ENCODE data around the gene NLK.

Gene NLK

GRCh38 chr17:28001149-28001548, 41.3 kb upstream of the NLK start:
- ATAC-seq: no peak
- no peak for TF ChIP-seq CSDC2 (CRISPR knock-in tag; IDR thresholded peaks at IDR 0.05)
- no peak for TF ChIP-seq ZNF565 (CRISPR knock-in tag; conservative IDR thresholded peaks at IDR 0.05; ENCODE audit: low read depth)
- TF ChIP-seq ZNF70 (CRISPR knock-in tag; IDR thresholded peaks at IDR 0.05): no peak
- no peak for TF ChIP-seq PPARA (CRISPR knock-in tag; IDR thresholded peaks at IDR 0.05; ENCODE audit: borderline replicate concordance)
- TF ChIP-seq BACH2 (CRISPR knock-in tag; IDR thresholded peaks at IDR 0.05; ENCODE audit: borderline replicate concordance): no peak
- no peak for TF ChIP-seq CREB5 (CRISPR knock-in tag; IDR thresholded peaks at IDR 0.05; ENCODE audit: low read depth)
- TF ChIP-seq TSHZ2 (CRISPR knock-in tag; IDR thresholded peaks at IDR 0.05): no peak
- TF ChIP-seq ZFP3 (CRISPR knock-in tag; IDR thresholded peaks at IDR 0.05): no peak
- TF ChIP-seq ZNF8 (CRISPR knock-in tag; IDR thresholded peaks at IDR 0.05): no peak
- TF ChIP-seq TOX (CRISPR knock-in tag; IDR thresholded peaks at IDR 0.05; ENCODE audit: borderline replicate concordance): no peak
- no peak for TF ChIP-seq PATZ1 (CRISPR knock-in tag; IDR thresholded peaks at IDR 0.05; ENCODE audit: borderline replicate concordance)
- no peak for TF ChIP-seq ZC3H10 (CRISPR knock-in tag; IDR thresholded peaks at IDR 0.05)
- TF ChIP-seq ISL1 (CRISPR knock-in tag; IDR thresholded peaks at IDR 0.05): no peak
- TF ChIP-seq CSRNP3 (CRISPR knock-in tag; IDR thresholded peaks at IDR 0.05): no peak
- no peak for TF ChIP-seq ZFP30 (CRISPR knock-in tag; IDR thresholded peaks at IDR 0.05)
- TF ChIP-seq RARB (CRISPR knock-in tag; IDR thresholded peaks at IDR 0.05): no peak
- TF ChIP-seq ESRRG (CRISPR knock-in tag; IDR thresholded peaks at IDR 0.05): no peak

- no peak for ATAC-seq
- no peak for TF ChIP-seq BACH2 (CRISPR knock-in tag; IDR thresholded peaks at IDR 0.05; ENCODE audit: borderline replicate concordance)
- TF ChIP-seq ZFP3 (CRISPR knock-in tag; IDR thresholded peaks at IDR 0.05): no peak
- TF ChIP-seq CREB5 (CRISPR knock-in tag; IDR thresholded peaks at IDR 0.05; ENCODE audit: low read depth): no peak
- TF ChIP-seq ARNTL (CRISPR knock-in tag; IDR thresholded peaks at IDR 0.05; ENCODE audit: borderline replicate concordance, low read depth): no peak
- no peak for TF ChIP-seq SNAI2 (CRISPR knock-in tag; IDR thresholded peaks at IDR 0.05)
- no peak for TF ChIP-seq TCF4 (CRISPR knock-in tag; IDR thresholded peaks at IDR 0.05; ENCODE audit: borderline replicate concordance)
- no peak for TF ChIP-seq ISL1 (CRISPR knock-in tag; IDR thresholded peaks at IDR 0.05)
- TF ChIP-seq CSRNP3 (CRISPR knock-in tag; IDR thresholded peaks at IDR 0.05): no peak
- no peak for TF ChIP-seq ZFP30 (CRISPR knock-in tag; IDR thresholded peaks at IDR 0.05)
- no peak for TF ChIP-seq ZNF70 (CRISPR knock-in tag; IDR thresholded peaks at IDR 0.05)
- no peak for TF ChIP-seq ZNF565 (CRISPR knock-in tag; conservative IDR thresholded peaks at IDR 0.05; ENCODE audit: low read depth)
- no peak for TF ChIP-seq PATZ1 (CRISPR knock-in tag; IDR thresholded peaks at IDR 0.05; ENCODE audit: borderline replicate concordance)
- TF ChIP-seq POU6F1 (CRISPR knock-in tag; IDR thresholded peaks at IDR 0.05; ENCODE audit: borderline replicate concordance, low read depth): no peak
- TF ChIP-seq GLIS3 (CRISPR knock-in tag; IDR thresholded peaks at IDR 0.05): no peak
- TF ChIP-seq CSDC2 (CRISPR knock-in tag; IDR thresholded peaks at IDR 0.05): no peak
- no peak for TF ChIP-seq ZC3H10 (CRISPR knock-in tag; IDR thresholded peaks at IDR 0.05)
- no peak for TF ChIP-seq TSHZ2 (CRISPR knock-in tag; IDR thresholded peaks at IDR 0.05)
Observed at GRCh38 chr17:28004344-28004743, 38.1 kb upstream of the NLK start.

Data from SK-N-SH treated with all-trans-retinoic acid at 6 μM for 48 hours (cell line).